Colonic mucosa (tissue), 4 donors: ENCODE results near the gene SNRPD1. TPM values are rescaled to one million over a fixed set of nuclear protein-coding genes. Genes with fewer than 3 reads are reported as not detected.
A peak's percentile ranks its signal among the peaks of the same experiment; 100 is the strongest.

Experiments used
- DNase-seq: peaks from one replicate; pipeline ENCODE4 v3.0.0-alpha.2; 2020
- H3K27ac ChIP-seq: fragments of 200-600 bp; one replicate; pipeline ENCODE4 v1.8.0; 2021
- H3K27me3 ChIP-seq: fragments of 200-600 bp; one replicate; pipeline ENCODE4 v1.8.0; 2021
- H3K36me3 ChIP-seq: fragments of 200-600 bp; one replicate; pipeline ENCODE4 v1.8.0; 2021
- H3K4me1 ChIP-seq: fragments of 200-600 bp; one replicate; pipeline ENCODE4 v1.8.0; 2021; ENCODE audit warnings: mild to moderate bottlenecking
- H3K4me3 ChIP-seq: fragments of 200-600 bp; one replicate; pipeline ENCODE4 v1.8.0; 2021
- H3K9ac ChIP-seq, 2 donors: one replicate each; pipeline ENCODE4 v1.7.0; 2013; ENCODE audit warnings: control low read depth in 2 of 2, low read depth in 2 of 2, low read length in 2 of 2
- H3K9me3 ChIP-seq: fragments of 200-600 bp; one replicate; pipeline ENCODE4 v1.8.0; 2021
- intact Hi-C: fragments of 100-400 bp; cut with DNase I; formaldehyde crosslinking; loops from one replicate; pipeline ENCODE4 v1.14.1; 2022
- microRNA-seq: library from miRNA; unstranded; fragments of <30 nt; microRNA quantifications from one replicate; pipeline ENCODE4, GENCODE V29; 2019
- total RNA-seq, 2 donors: library from RNA; stranded (reverse); fragmentation: NEBNext Ultra II Directional in 1 of 2; extraction: Animal tissue kit (Norgen Biotek cat#: 25700) in 1 of 2; gene quantifications; one replicate each; pipeline ENCODE4 v1.2.1, GENCODE V29; 2021
- TF ChIP-seq, protein P1 (sequence below): fragments of 200-600 bp; IDR thresholded peaks from one replicate; pipeline ENCODE4 v1.8.0; 2022; ENCODE audit warnings: antibody characterized with exemption, mild to moderate bottlenecking
- donor health status: healthy.
- donor health status: DM: no; HTN: no; CAD: no.
- donor health status: DM: no; HTN: no; CAD: no.

Gene SNRPD1
- total RNA-seq, 2 donors from 2014 or later: 34.0 to 75.7 TPM

DNA sequence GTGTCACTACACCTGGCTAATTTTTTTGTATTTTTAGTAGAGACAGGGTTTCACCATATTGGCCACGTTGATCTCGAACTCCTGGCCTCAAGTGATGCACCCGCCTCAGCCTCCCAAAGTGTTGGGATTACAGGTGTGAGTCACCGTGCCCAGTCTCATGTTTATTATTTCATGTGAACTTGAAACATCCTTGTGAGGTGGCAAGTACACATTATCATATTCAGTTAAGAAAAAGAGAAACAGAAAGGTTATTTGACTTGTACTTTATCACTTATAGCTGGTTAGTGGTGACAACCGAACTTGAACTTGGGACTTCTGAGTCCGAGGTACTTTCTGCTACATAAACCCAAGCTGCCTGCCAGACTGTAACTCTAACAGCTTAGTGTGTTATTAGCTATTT is 68.0 kb downstream of the SNRPD1 start:
- Histone ChIP-seq H3K9me3 (no peaks in the 10 kb centered on the region), H3K27ac (peak overlapping the region; percentile 30), H3K36me3 (no peaks in the 10 kb centered on the region), H3K4me3 (no peak overlapping the region), H3K4me1 (peaks cover 6% of the 10 kb centered on the region), H3K9ac (no peak overlapping the region), H3K27me3 (no peaks in the 10 kb centered on the region)
- TF ChIP-seq, protein P1, sequence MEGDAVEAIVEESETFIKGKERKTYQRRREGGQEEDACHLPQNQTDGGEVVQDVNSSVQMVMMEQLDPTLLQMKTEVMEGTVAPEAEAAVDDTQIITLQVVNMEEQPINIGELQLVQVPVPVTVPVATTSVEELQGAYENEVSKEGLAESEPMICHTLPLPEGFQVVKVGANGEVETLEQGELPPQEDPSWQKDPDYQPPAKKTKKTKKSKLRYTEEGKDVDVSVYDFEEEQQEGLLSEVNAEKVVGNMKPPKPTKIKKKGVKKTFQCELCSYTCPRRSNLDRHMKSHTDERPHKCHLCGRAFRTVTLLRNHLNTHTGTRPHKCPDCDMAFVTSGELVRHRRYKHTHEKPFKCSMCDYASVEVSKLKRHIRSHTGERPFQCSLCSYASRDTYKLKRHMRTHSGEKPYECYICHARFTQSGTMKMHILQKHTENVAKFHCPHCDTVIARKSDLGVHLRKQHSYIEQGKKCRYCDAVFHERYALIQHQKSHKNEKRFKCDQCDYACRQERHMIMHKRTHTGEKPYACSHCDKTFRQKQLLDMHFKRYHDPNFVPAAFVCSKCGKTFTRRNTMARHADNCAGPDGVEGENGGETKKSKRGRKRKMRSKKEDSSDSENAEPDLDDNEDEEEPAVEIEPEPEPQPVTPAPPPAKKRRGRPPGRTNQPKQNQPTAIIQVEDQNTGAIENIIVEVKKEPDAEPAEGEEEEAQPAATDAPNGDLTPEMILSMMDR: no peak
- intact Hi-C loops: no loop called here
- no peak for DNase-seq

DNA sequence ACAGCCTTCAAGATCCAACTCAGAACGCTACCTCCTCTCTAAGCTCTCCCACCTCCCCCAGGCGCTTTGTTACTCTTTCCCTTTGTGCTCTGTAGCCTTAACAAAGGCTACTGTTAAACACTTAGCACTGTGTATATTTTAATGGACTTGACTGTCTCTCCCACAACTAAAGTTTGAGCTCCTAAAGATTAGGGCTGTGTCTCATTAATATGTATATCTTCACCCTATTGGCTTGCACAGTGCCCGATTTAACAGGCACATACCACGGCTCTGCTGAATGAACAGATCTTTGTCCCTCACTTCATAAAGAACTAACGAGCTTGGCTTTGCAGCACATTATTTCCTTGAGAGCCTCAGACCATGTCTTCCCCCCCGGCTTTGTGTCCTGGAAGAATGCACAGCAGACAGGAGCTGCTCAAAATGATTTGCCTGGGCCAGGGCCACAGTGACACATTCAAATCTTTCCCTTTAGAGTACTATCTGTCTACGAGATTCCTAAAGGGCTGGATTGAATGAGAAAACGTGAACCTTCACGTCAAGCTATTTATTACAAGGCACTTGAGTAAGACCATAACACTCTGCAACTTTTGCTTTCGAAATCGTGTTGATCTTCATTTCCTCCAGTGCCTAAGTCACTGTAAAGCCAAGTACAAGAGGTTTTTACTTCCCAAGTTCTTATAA is 70.4 kb downstream of the SNRPD1 start:
- Histone ChIP-seq H3K27me3 (no peaks in the 10 kb centered on the region), H3K27ac (peak overlapping the region; percentile 92), H3K9ac (peak overlapping the region; percentile 47 to 83), H3K4me3 (peak overlapping the region; percentile 28), H3K36me3 (no peaks in the 10 kb centered on the region), H3K4me1 (peaks cover 17% of the 10 kb centered on the region), H3K9me3 (no peaks in the 10 kb centered on the region)
- DNase-seq: no peak
- intact Hi-C loops: no loop called here
- TF ChIP-seq, protein P1: no peak

Small RNA genes within 50 kb of the gene (microRNA-seq; reads per million reads assigned to microRNA genes)
- not detected for gene MIR320C1

Other genes starting within 250 kb of the SNRPD1 start
- gene ESCO1, start 11.6 kb upstream of the SNRPD1 start, total RNA-seq: 10 to 100 TPM; 11.7 to 17.7 TPM
- 100 to 1,000 TPM in 1 of 2 donors, 10 to 100 TPM in 1; 69.3 to 105 TPM for gene ABHD3, start 92.5 kb downstream of the SNRPD1 start, total RNA-seq
- 10 to 100 TPM; 23.4 to 39.3 TPM for gene MIB1, start 128.5 kb downstream of the SNRPD1 start, total RNA-seq